Heart left ventricle (tissue), 16 donors: ENCODE data around the gene GALNT18. TPM values are rescaled to one million over a fixed set of nuclear protein-coding genes. Genes with fewer than 3 reads are reported as not detected.
A peak's percentile ranks its signal among the peaks of the same experiment; 100 is the strongest.

ENCODE experiments used
- ATAC-seq, 4 donors: fragments of 200-7000 bp; cut with Tn5 transposase; one replicate each; pipeline ENCODE4 v1.9.1; 2020 to 2022; ENCODE audit warnings: moderate library complexity in 4 of 4, mild to moderate bottlenecking in 3 of 4, moderate number of reproducible peaks in 1 of 4
- DNase-seq, 5 donors: peaks; one replicate each; pipeline ENCODE4 v3.0.0-alpha.2; 2020
- H3K27ac ChIP-seq, 12 donors: fragments of 200-600 bp; sonication (generic) in 4 of 12; one replicate each; pipeline versions ENCODE4 v1.5.0 to v1.8.0; 2016 to 2022; ENCODE audit warnings: mild to moderate bottlenecking in 2 of 12
- H3K27me3 ChIP-seq, 9 donors: fragments of 200-600 bp; sonication (generic) in 2 of 9; one replicate each; pipeline versions ENCODE4 v1.5.1 to v1.8.0; 2016 to 2022; ENCODE audit warnings: mild to moderate bottlenecking in 3 of 9
- H3K36me3 ChIP-seq, 9 donors: fragments of 200-600 bp; sonication (generic) in 2 of 9; one replicate each; pipeline versions ENCODE4 v1.5.0 to v1.8.0; 2018 to 2022; ENCODE audit warnings: mild to moderate bottlenecking in 2 of 9
- H3K4me1 ChIP-seq, 12 donors: fragments of 200-600 bp; sonication (generic) in 4 of 12; one replicate each; pipeline versions ENCODE4 v1.5.0 to v1.8.0; 2016 to 2022; ENCODE audit warnings: mild to moderate bottlenecking in 3 of 12
- H3K4me3 ChIP-seq, 12 donors: fragments of 200-600 bp; sonication (generic) in 4 of 12; one replicate each; pipeline versions ENCODE4 v1.5.0 to v1.8.0; 2017 to 2022; ENCODE audit warnings: mild to moderate bottlenecking in 9 of 12, moderate library complexity in 4 of 12
- H3K9me3 ChIP-seq, 12 donors: fragments of 200-600 bp; sonication (generic) in 4 of 12; one replicate each; pipeline versions ENCODE4 v1.5.0 to v1.8.0; 2016 to 2022; ENCODE audit warnings: mild to moderate bottlenecking in 1 of 12
- POLR2A ChIP-seq, 2 donors: fragments of 450-650 bp; IDR thresholded peaks; one replicate each; pipeline ENCODE4 v1.6.1; 2017; ENCODE audit warnings: antibody characterized with exemption in 2 of 2, mild to moderate bottlenecking in 2 of 2, moderate library complexity in 2 of 2
- WGBS, 4 donors: extraction: QIAGEN DNeasy Blood & Tissue Kit in 2 of 4; methylation state at CpG; one replicate each; pipeline versions ENCODE4 v1.1.5 to v1.1.7; 2013 to 2018; 5-methylcytosine and 5-hydroxymethylcytosine counted together
- intact Hi-C, 10 donors: fragments of 100-400 bp; cut with DNase I; formaldehyde crosslinking; loops; one replicate each; pipeline versions ENCODE4 v1.11.1 to v1.14.2; 2022
- polyA plus RNA-seq, 2 donors: library from polyadenylated mRNA; stranded (reverse); fragments of 200-250 nt; gene quantifications; one replicate each; pipeline ENCODE4 v1.2.3, GENCODE V29; 2013
- total RNA-seq, 9 donors: library from RNA; depleted of rRNA in 2 of 9; stranded (reverse); fragments of >200 nt in 2 of 9; fragmentation: NEBNext Ultra II Directional in 3 of 9; extraction: Animal tissue kit (Norgen Biotek cat#: 25700) in 3 of 9; gene quantifications; one replicate each; pipeline versions ENCODE4 v1.1.0 to v1.2.4, GENCODE V29; 2016 to 2023
- TF ChIP-seq, protein P1 (sequence below), 12 donors: fragments of 200-600 bp; sonication (generic) in 4 of 12; IDR thresholded peaks; one replicate each; pipeline versions ENCODE4 v1.5.0 to v1.8.0; 2018 to 2022; ENCODE audit warnings: antibody characterized with exemption in 12 of 12, mild to moderate bottlenecking in 5 of 12
- donor health status: ischemic (EF 13 %, LVEDD 7.1; RV severe dilation, severe dysfunction).
- donor health status: healthy with polysubstance abuse.
- donor health status: DM: no; HTN: yes; CAD: no.
- donor health status: DM: no; HTN: no; CAD: no.
- donor health status: ischemic (EF 25% LVEDD 6.9; RV normal size, moderate dysfunction).
- donor health status: ischemic (EF 25% LVEDD 5.7; RV mildly dilated, moderate dysfunction).
- donor health status: healthy.
- donor health status: DM: yes; HTN: yes; CAD: no.
- donor health status: ischemic (EF 35%, LVEDD 5.7; RV mildly dilated, moderate dysfunction).
- donor health status: nonischemic (EF 11% LVEDD 7.7; RV severe dilation, severe dysfunction).
- donor health status: DM: yes; HTN: yes; CAD: no.
- donor health status: PGD.
- donor health status: ischemic (EF 29% LVEDD 5.4; RV normal size, mild dysfunction).
- donor health status: nonischemic (EF 23%, LVEDD 6.1; RV moderate dilation, normal function).

Gene GALNT18
- total and polyA plus RNA-seq, 11 donors = 9.0 to 31.8 (median 17.3) TPM

DNA sequence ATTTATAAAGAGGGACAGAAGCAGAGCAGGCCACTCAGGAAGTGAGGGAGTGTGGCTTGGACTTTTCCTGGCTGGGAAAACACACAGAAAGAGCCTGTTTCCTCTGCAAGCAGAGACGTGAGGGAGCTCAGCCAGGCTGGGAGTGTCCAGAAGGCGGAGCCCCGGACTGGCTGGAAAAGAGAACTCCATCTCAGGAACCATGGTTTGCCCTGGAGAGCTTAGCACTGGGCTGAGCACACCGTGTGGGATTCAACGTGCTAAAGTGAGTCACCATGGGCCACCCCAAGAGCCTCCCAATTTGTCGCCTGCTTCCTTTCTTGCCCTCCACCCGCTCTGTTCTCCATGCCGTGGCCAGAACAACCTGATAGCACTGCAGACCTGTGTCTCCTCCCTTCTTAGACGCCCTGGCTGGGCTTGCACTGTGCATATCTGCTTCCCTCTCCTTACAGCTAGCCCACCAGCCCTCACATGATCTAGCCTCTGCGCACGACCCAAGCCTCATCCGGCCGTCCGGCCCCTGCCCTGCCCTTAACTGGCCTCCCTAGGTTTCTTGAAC, 51.8 kb downstream of the GALNT18 start:
- Histone ChIP-seq H3K36me3 (no peaks in the 10 kb centered on the region), H3K4me3 (peak overlapping the region in 6 of 12 donors; percentile 8 to 35 (median 26)), H3K4me1 (peaks cover 0 to 84% (median 33%) of the 10 kb centered on the region in 12 donors), H3K27me3 (no peaks in the 10 kb centered on the region), H3K9me3 (no peaks in the 10 kb centered on the region), H3K27ac (peak overlapping the region; percentile 6 to 88 (median 74))
- TF ChIP-seq POLR2A (IDR thresholded peaks at IDR 0.05) = no peak
- TF ChIP-seq, protein P1, sequence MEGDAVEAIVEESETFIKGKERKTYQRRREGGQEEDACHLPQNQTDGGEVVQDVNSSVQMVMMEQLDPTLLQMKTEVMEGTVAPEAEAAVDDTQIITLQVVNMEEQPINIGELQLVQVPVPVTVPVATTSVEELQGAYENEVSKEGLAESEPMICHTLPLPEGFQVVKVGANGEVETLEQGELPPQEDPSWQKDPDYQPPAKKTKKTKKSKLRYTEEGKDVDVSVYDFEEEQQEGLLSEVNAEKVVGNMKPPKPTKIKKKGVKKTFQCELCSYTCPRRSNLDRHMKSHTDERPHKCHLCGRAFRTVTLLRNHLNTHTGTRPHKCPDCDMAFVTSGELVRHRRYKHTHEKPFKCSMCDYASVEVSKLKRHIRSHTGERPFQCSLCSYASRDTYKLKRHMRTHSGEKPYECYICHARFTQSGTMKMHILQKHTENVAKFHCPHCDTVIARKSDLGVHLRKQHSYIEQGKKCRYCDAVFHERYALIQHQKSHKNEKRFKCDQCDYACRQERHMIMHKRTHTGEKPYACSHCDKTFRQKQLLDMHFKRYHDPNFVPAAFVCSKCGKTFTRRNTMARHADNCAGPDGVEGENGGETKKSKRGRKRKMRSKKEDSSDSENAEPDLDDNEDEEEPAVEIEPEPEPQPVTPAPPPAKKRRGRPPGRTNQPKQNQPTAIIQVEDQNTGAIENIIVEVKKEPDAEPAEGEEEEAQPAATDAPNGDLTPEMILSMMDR (IDR thresholded peaks at IDR 0.05) = peak in 8 of 12 donors; percentile 17 to 47 (median 28)
- DNase-seq = peak; percentile 79 to 84 (median 80)
- intact Hi-C loops = loop anchor here in 3 of 10 donors (5.0 kb wide), 2 partner anchors 33 to 52 kb away; partner anchors contain the start of gene GALNT18 (in 1 of the 3)
- ATAC-seq = peak; percentile 74 to 93 (median 90)
- 41 to 62% (median 51%) methylated on average over 14 of the region's 14 CpGs for WGBS, 4 donors

DNA sequence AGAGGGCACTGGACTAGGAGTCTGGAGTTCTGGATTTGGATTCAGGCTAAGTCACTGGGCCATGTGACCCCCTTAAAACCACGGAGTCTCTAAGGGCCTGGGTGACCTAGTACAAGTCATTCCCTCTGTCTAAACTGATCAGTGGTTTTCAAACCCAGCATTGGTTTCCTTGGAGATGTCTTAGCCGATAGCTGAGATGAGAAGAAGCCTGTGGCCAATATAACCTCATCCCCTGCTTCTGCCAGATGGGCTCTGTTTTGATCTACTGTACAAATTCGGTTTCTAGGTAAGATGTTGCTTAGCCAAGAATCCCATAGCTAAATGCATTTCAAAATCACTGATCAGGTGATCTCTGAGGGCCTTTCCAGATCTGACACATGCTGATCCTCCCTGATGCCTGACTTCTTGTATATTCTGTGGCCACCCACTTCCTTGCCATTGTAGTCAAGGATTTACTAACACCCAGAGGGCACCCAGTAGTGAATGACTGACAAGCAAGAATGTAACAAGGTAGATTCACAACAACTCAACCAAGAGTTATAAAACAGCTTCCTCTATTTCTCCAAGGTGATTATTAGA, 53.1 kb downstream of the GALNT18 start:
- intact Hi-C loops = loop anchor here in 1 of 10 donors (5.0 kb wide), 1 partner anchor 54 kb away; the partner anchor contains the start of gene GALNT18
- H3K36me3 ChIP-seq = no peaks in the 10 kb centered on the region
- no peak overlapping the region for H3K4me3 ChIP-seq
- H3K9me3 ChIP-seq = no peaks in the 10 kb centered on the region
- ATAC-seq (no peak), DNase-seq (no peak)
- peaks cover 0 to 86% (median 36%) of the 10 kb centered on the region in 12 donors for H3K4me1 ChIP-seq
- H3K27ac ChIP-seq = peak overlapping the region in 6 of 12 donors; percentile 50 to 88 (median 80)
- H3K27me3 ChIP-seq = no peaks in the 10 kb centered on the region
- WGBS, 4 donors = 76 to 89% (median 86%) methylated on average over 3 of the region's 3 CpGs
- TF ChIP-seq, protein P1 (IDR thresholded peaks at IDR 0.05) = no peak
- no peak for TF ChIP-seq POLR2A (IDR thresholded peaks at IDR 0.05)

DNA sequence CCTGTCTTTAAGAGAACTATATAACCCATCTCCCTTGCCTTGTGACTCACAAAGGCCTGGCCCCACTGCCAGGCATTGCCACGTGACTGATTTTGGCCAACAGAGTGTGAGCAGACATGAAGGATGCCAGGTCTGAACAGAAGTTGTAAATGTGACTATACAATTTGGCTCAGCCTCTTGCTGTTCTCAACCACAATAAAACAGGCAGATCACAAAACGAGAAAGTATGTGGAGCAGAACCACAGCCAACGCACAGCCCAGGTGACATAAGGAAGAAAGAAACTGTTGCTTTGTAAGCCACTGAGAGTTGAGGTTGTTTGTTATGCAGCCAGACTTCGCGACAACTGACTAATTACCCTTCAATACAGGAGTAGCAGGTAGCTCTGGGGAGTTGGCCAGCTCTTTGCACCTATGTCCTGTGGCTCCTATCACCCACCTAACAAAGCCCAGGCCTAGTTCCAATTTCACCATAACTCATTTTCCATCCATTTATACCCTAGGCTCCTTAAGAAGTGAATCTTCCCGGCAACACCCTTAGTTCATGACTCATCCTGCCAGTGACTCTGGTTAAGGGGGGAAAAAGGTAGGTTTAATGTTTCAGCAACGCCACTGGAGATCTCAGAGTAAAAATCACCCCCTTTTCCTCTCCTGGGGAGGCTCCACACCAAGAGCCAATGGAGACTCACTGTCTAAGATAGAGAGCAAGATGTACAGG, 53.7 kb downstream of the GALNT18 start:
- ATAC-seq (peak in 2 of 4 donors; percentile 38 to 43), DNase-seq (no peak)
- Histone ChIP-seq H3K4me3 (no peak overlapping the region), H3K9me3 (no peaks in the 10 kb centered on the region), H3K36me3 (no peaks in the 10 kb centered on the region), H3K27ac (peak overlapping the region in 5 of 12 donors; percentile 50 to 88 (median 83)), H3K27me3 (no peaks in the 10 kb centered on the region), H3K4me1 (peaks cover 4 to 90% (median 43%) of the 10 kb centered on the region in 12 donors)
- TF ChIP-seq, protein P1 (IDR thresholded peaks at IDR 0.05) = no peak
- TF ChIP-seq POLR2A (IDR thresholded peaks at IDR 0.05) = no peak
- WGBS, 4 donors = 63 to 77% (median 70%) methylated on average over 7 of the region's 7 CpGs
- intact Hi-C loops = loop anchor here in 1 of 10 donors (5.0 kb wide), 1 partner anchor 54 kb away; the partner anchor contains the start of gene GALNT18

DNA sequence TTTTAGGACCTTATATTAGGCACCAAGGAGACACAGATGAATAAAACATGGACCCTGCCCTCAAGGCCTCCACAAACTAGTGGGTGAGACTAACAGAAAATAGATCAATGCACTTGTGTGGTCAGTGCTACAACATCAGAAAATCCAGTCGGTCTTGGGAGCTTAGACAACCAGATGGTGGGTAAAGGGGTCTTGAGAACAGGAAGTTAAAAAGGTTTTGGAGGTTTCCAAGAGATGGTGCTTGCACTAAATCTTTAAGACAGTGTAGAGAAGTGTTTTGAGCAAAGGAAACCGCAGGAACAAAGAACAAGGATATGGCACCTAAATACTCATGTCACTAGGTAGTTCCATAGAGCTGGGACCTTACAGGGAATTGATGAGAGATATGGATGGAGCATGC, 56.2 kb downstream of the GALNT18 start:
- 83 to 91% (median 89%) methylated on average over 2 of the region's 2 CpGs for WGBS, 4 donors
- H3K36me3 ChIP-seq = no peaks in the 10 kb centered on the region
- no peak for DNase-seq
- no peaks in the 10 kb centered on the region for H3K27me3 ChIP-seq
- no peak for TF ChIP-seq POLR2A (IDR thresholded peaks at IDR 0.05)
- TF ChIP-seq, protein P1 (IDR thresholded peaks at IDR 0.05) = no peak
- no peak overlapping the region for H3K27ac ChIP-seq
- no peak overlapping the region for H3K4me3 ChIP-seq
- no peak for ATAC-seq
- H3K9me3 ChIP-seq = no peaks in the 10 kb centered on the region
- H3K4me1 ChIP-seq = peaks cover 5 to 89% (median 47%) of the 10 kb centered on the region in 12 donors
- intact Hi-C loops = loop anchor here in 1 of 10 donors (5.0 kb wide), 1 partner anchor 57 kb away; the partner anchor contains the start of gene GALNT18
